HG03175 (cell line): ENCODE results near the gene SMARCC2.
A peak's percentile ranks its signal among the peaks of the same experiment; 100 is the strongest.
"Not testable (repeated sequence)": the region's sequence is repeated elsewhere in the genome, so short reads cannot be mapped to it uniquely, and the experiment has no call there.

Source experiments
- ATAC-seq: cut with Tn5 transposase; IDR thresholded peaks from one replicate; pipeline ENCODE4 v1.9.1; 2021; ENCODE audit warnings: mild to moderate bottlenecking, moderate library complexity; ENCODE audit not compliant: unreplicated experiment

Gene SMARCC2

GRCh38 chr12:56126732-56127239 lies 62.5 kb downstream of the SMARCC2 start:
- no peak for ATAC-seq

- no peak for ATAC-seq
These were observed 65.2 kb downstream of the SMARCC2 start for GRCh38 chr12:56124133-56124532.

- no peak for ATAC-seq
These were observed 66.6 kb downstream of the SMARCC2 start for GRCh38 chr12:56122637-56123036.

- ATAC-seq = no peak
These were observed 67.9 kb downstream of the SMARCC2 start for GRCh38 chr12:56121204-56121870.

- no peak for ATAC-seq
These were observed 69.0 kb downstream of the SMARCC2 start for GRCh38 chr12:56120158-56120846.

- no peak for ATAC-seq
These were observed 69.9 kb downstream of the SMARCC2 start for GRCh38 chr12:56119361-56119796.

- ATAC-seq = no peak
These were observed 70.5 kb downstream of the SMARCC2 start for GRCh38 chr12:56118688-56119357.

- ATAC-seq = peak; percentile 85
These were observed 71.2 kb downstream of the SMARCC2 start, which contains the start of gene ZC3H10 for GRCh38 chr12:56117778-56118687. TSS of gene ZC3H10 (plus strand) at chr12:56118266. CDS start at chr12:56120563, 2,297 bp downstream.

GRCh38 chr12:56117082-56117706 lies 72.1 kb downstream of the SMARCC2 start:
- ATAC-seq = not testable (repeated sequence)

- peak; percentile 40 for ATAC-seq
These were observed 72.8 kb downstream of the SMARCC2 start, which contains the start of gene RPL41 for GRCh38 chr12:56116267-56117081. TSS of gene RPL41 (plus strand) at chr12:56116633.

GRCh38 chr12:56115329-56115728 lies 74.0 kb downstream of the SMARCC2 start:
- ATAC-seq = no peak

- no peak for ATAC-seq
These were observed 75.2 kb downstream of the SMARCC2 start for GRCh38 chr12:56114084-56114483.
